A673 (cell line): ENCODE results near the gene XKR7. TPM values are rescaled to one million over a fixed set of nuclear protein-coding genes. Genes with fewer than 3 reads are reported as not detected.

Experiments used
- BruUV-seq: library from RNA; stranded (reverse); fragments of 400-500 nt; replicated peaks from 2 replicates; lab custom pipeline; 2021; lab: Mats Ljungman, UMichigan
- CTCF ChIA-PET: fragments of 300-600 bp; sonication (Branson Sonifier 250); formaldehyde crosslinking; loops from one replicate; lab custom pipeline; 2022; ENCODE audit warnings: antibody characterized with exemption; lab: Charles Lee
- POLR2A ChIA-PET: fragments of 300-600 bp; sonication (Branson Sonifier 250); formaldehyde crosslinking; loops from one replicate; lab custom pipeline; 2022; ENCODE audit warnings: antibody characterized with exemption; ENCODE audit not compliant: low non-redundant PET; lab: Charles Lee
- DNase-seq: peaks from one replicate; pipeline ENCODE4 v3.0.0-alpha.2; 2015; ENCODE audit warnings: low spot score
- H3K27ac ChIP-seq: fragments of 200-600 bp; sonication (generic); 2 replicates; pipeline ENCODE4 v1.5.1; 2016; ENCODE audit warnings: mixed run types, low read depth, mild to moderate bottlenecking, mixed read lengths, antibody characterized with exemption, low read length; ENCODE audit not compliant: poor library complexity, severe bottlenecking
- H3K27me3 ChIP-seq: fragments of 200-600 bp; sonication (generic); replicated peaks from 2 replicates; pipeline ENCODE4 v1.6.1; 2017; ENCODE audit warnings: mixed run types, low read depth, mild to moderate bottlenecking, mixed read lengths, antibody characterized with exemption, low read length; ENCODE audit not compliant: insufficient read depth, poor library complexity
- H3K36me3 ChIP-seq: fragments of 200-600 bp; sonication (generic); 2 replicates; pipeline ENCODE4 v1.6.1; 2016; ENCODE audit warnings: mixed run types, mild to moderate bottlenecking, mixed read lengths, antibody characterized with exemption, low read length; ENCODE audit not compliant: insufficient read depth, poor library complexity, severe bottlenecking
- H3K4me1 ChIP-seq: fragments of 200-600 bp; sonication (generic); 2 replicates; pipeline ENCODE4 v1.6.1; 2017; ENCODE audit warnings: mixed run types, mild to moderate bottlenecking, mixed read lengths, antibody characterized with exemption, low read length; ENCODE audit not compliant: insufficient read depth, poor library complexity, severe bottlenecking
- H3K4me3 ChIP-seq: fragments of 200-600 bp; sonication (generic); 2 replicates; pipeline ENCODE4 v1.5.1; 2016; ENCODE audit warnings: low read depth, mixed run types, mild to moderate bottlenecking, mixed read lengths, low read length; ENCODE audit not compliant: poor library complexity, severe bottlenecking
- H3K9me3 ChIP-seq: fragments of 200-600 bp; sonication (generic); 2 replicates; pipeline ENCODE4 v1.6.1; 2016; ENCODE audit warnings: mixed run types, low read depth, mild to moderate bottlenecking, mixed read lengths, antibody characterized with exemption, low read length; ENCODE audit not compliant: poor library complexity, severe bottlenecking
- EZH2 ChIP-seq: fragments of 200-600 bp; sonication (generic); IDR thresholded peaks from 2 replicates; pipeline ENCODE4 v1.6.1; 2017; ENCODE audit warnings: borderline replicate concordance, low read depth, mild to moderate bottlenecking, mixed read lengths, antibody characterized with exemption, low read length; ENCODE audit not compliant: poor library complexity, severe bottlenecking
- intact Hi-C: fragments of 100-400 bp; cut with micrococcal nuclease; formaldehyde crosslinking; loops from one replicate; pipeline ENCODE4 v1.10.0; 2022; ENCODE audit not compliant: unreplicated experiment
- total RNA-seq: library from RNA; stranded (reverse); gene quantifications from 2 replicates; pipeline ENCODE4 v1.2.3, GENCODE V29; 2021
- TF ChIP-seq, protein P1 (sequence below): fragments of 300-800, 200-600 bp; sonication (generic); conservative IDR thresholded peaks from 2 replicates; pipeline ENCODE4 v1.5.1; 2017; ENCODE audit warnings: low read depth, mild to moderate bottlenecking, antibody characterized with exemption, low read length, moderate library complexity, mixed read lengths

Gene XKR7
- total RNA-seq, 1 experiment from 2014 or later = not detected

DNA sequence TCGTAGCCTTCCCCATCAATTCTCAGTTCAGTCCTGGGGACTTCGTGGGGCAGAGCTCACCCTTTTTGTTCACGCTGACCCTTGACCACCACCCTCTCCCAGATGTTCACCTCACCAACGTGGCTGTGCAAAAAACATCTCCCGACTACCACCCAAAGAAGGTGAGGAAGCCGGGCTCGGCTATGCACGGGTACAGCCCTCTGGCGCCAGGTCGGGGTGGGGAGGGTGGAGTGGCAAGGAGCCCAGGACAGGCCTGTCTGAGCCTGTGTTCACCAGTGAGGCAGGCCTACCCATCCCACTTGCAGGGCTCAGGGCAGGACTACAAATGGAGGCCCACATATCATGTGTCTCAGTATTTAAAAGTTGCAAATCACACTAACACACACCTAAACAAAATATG lies 34.3 kb upstream of the XKR7 start:
- intact Hi-C loops = no loop called here
- no peak for DNase-seq
- H3K4me1 ChIP-seq = no peaks in the 10 kb centered on the region
- BruUV-seq = no TSS peak
- H3K27me3 ChIP-seq = no peaks in the 10 kb centered on the region
- ChIA-PET CTCF (no interaction called here), POLR2A (no interaction called here)
- H3K4me3 ChIP-seq = no peak overlapping the region
- TF ChIP-seq, protein P1, sequence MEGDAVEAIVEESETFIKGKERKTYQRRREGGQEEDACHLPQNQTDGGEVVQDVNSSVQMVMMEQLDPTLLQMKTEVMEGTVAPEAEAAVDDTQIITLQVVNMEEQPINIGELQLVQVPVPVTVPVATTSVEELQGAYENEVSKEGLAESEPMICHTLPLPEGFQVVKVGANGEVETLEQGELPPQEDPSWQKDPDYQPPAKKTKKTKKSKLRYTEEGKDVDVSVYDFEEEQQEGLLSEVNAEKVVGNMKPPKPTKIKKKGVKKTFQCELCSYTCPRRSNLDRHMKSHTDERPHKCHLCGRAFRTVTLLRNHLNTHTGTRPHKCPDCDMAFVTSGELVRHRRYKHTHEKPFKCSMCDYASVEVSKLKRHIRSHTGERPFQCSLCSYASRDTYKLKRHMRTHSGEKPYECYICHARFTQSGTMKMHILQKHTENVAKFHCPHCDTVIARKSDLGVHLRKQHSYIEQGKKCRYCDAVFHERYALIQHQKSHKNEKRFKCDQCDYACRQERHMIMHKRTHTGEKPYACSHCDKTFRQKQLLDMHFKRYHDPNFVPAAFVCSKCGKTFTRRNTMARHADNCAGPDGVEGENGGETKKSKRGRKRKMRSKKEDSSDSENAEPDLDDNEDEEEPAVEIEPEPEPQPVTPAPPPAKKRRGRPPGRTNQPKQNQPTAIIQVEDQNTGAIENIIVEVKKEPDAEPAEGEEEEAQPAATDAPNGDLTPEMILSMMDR = no peak
- TF ChIP-seq EZH2 = no peak
- no peaks in the 10 kb centered on the region for H3K36me3 ChIP-seq
- no peak overlapping the region for H3K27ac ChIP-seq
- no peaks in the 10 kb centered on the region for H3K9me3 ChIP-seq

GRCh38 chr20:31934491-31934890 lies 33.5 kb upstream of the XKR7 start:
- Histone ChIP-seq H3K27ac (no peak overlapping the region), H3K4me3 (no peak overlapping the region), H3K9me3 (no peaks in the 10 kb centered on the region), H3K27me3 (no peaks in the 10 kb centered on the region), H3K36me3 (no peaks in the 10 kb centered on the region), H3K4me1 (no peaks in the 10 kb centered on the region)
- DNase-seq = no peak
- no TSS peak for BruUV-seq
- intact Hi-C loops = no loop called here
- ChIA-PET CTCF (no interaction called here), POLR2A (no interaction called here)
- TF ChIP-seq EZH2 = no peak
- TF ChIP-seq, protein P1 = no peak

- DNase-seq = no peak
- BruUV-seq = no TSS peak
- H3K4me3 ChIP-seq = no peak overlapping the region
- H3K9me3 ChIP-seq = no peaks in the 10 kb centered on the region
- CTCF ChIA-PET = no interaction called here
- TF ChIP-seq EZH2 = no peak
- TF ChIP-seq, protein P1 = 0 out of 2 replicates have a peak, but pooled peaks have one; percentile 12
- H3K36me3 ChIP-seq = no peaks in the 10 kb centered on the region
- no peak overlapping the region for H3K27ac ChIP-seq
- H3K27me3 ChIP-seq = no peaks in the 10 kb centered on the region
- no peaks in the 10 kb centered on the region for H3K4me1 ChIP-seq
- intact Hi-C loops = no loop called here
- POLR2A ChIA-PET = no interaction called here
These were observed 32.8 kb upstream of the XKR7 start for GRCh38 chr20:31934968-31935764.
